Cerebellar cortex (tissue), 1 donor: ENCODE results near the gene CPNE8.

Experiments
- DNase-seq: peaks from one replicate; pipeline ENCODE4 v3.0.0-alpha.2; 2015; ENCODE audit warnings: low spot score

The CPNE8 gene

GRCh38 chr12:38895446-38895845 lies 9.9 kb downstream of the CPNE8 start:
- DNase-seq, result no peak

GRCh38 chr12:38892976-38893375 lies 12.4 kb downstream of the CPNE8 start:
- DNase-seq, result no peak

GRCh38 chr12:38892087-38892786 lies 13.2 kb downstream of the CPNE8 start:
- DNase-seq, result no peak

GRCh38 chr12:38890102-38890855 lies 15.1 kb downstream of the CPNE8 start:
- no peak for DNase-seq

GRCh38 chr12:38889297-38889815 lies 16.0 kb downstream of the CPNE8 start:
- no peak for DNase-seq

GRCh38 chr12:38887770-38888169 lies 17.6 kb downstream of the CPNE8 start:
- DNase-seq, result no peak

- no peak for DNase-seq
Observed at GRCh38 chr12:38886931-38887330, 18.5 kb downstream of the CPNE8 start.

- no peak for DNase-seq
Observed at GRCh38 chr12:38886064-38886463, 19.3 kb downstream of the CPNE8 start.

- DNase-seq, result no peak
Observed at GRCh38 chr12:38884666-38885065, 20.7 kb downstream of the CPNE8 start.

- DNase-seq, result no peak
Observed at GRCh38 chr12:38883629-38884134, 21.7 kb downstream of the CPNE8 start.

- no peak for DNase-seq
Observed at GRCh38 chr12:38880288-38880687, 25.1 kb downstream of the CPNE8 start.

GRCh38 chr12:38878986-38879385 lies 26.4 kb downstream of the CPNE8 start:
- DNase-seq, result no peak

- no peak for DNase-seq
Observed at GRCh38 chr12:38878333-38878705, 27.1 kb downstream of the CPNE8 start.

- DNase-seq, result no peak
Observed at GRCh38 chr12:38875586-38876228, 29.7 kb downstream of the CPNE8 start.

- DNase-seq, result no peak
Observed at GRCh38 chr12:38872561-38872960, 32.8 kb downstream of the CPNE8 start.

GRCh38 chr12:38872156-38872555 lies 33.2 kb downstream of the CPNE8 start:
- no peak for DNase-seq

- no peak for DNase-seq
Observed at GRCh38 chr12:38869036-38869435, 36.4 kb downstream of the CPNE8 start.

- DNase-seq, result no peak
Observed at GRCh38 chr12:38850461-38850860, 54.9 kb downstream of the CPNE8 start.

GRCh38 chr12:38847247-38847646 lies 58.1 kb downstream of the CPNE8 start:
- no peak for DNase-seq

- no peak for DNase-seq
Observed at GRCh38 chr12:38844267-38844666, 61.1 kb downstream of the CPNE8 start.

GRCh38 chr12:38838056-38838850 lies 67.1 kb downstream of the CPNE8 start:
- no peak for DNase-seq

GRCh38 chr12:38831715-38832114 lies 73.7 kb downstream of the CPNE8 start:
- DNase-seq, result no peak
